Caco-2 (cell line): ENCODE results near the gene RPL32. TPM values are rescaled to one million over a fixed set of nuclear protein-coding genes. Genes with fewer than 3 reads are reported as not detected.
"Not testable (repeated sequence)": the region's sequence is repeated elsewhere in the genome, so short reads cannot be mapped to it uniquely, and the experiment has no call there.

ENCODE experiments used
- BruUV-seq: library from RNA; stranded (reverse); fragments of 400-500 nt; replicated peaks from 2 replicates; lab custom pipeline; 2021; lab: Mats Ljungman, UMichigan
- CTCF ChIA-PET: fragments of 300-600 bp; sonication (Branson Sonifier 250); formaldehyde crosslinking; loops from one replicate; lab custom pipeline; 2022; ENCODE audit warnings: antibody characterized with exemption; lab: Charles Lee
- POLR2A ChIA-PET: fragments of 300-600 bp; sonication (Branson Sonifier 250); formaldehyde crosslinking; loops from one replicate; lab custom pipeline; 2022; ENCODE audit warnings: antibody characterized with exemption; lab: Charles Lee
- DNase-seq, 2 experiments: peaks; one replicate each; pipeline versions ENCODE4 v3.0.0 to v3.0.0-alpha.2; 2020 to 2022
- H3K27me3 ChIP-seq: replicated peaks from 2 replicates; pipeline ENCODE4 v1.6.0; 2011; ENCODE audit warnings: low read length; ENCODE audit not compliant: control insufficient read depth, insufficient read depth
- H3K36me3 ChIP-seq: 2 replicates; pipeline ENCODE4 v1.5.1; 2011; ENCODE audit warnings: low read length; ENCODE audit not compliant: control insufficient read depth, insufficient read depth
- H3K4me1 ChIP-seq: fragments of 250-450 bp; sonication (Bioruptor Pico); 2 replicates; pipeline ENCODE4 v1.5.1; 2020; ENCODE audit warnings: mild to moderate bottlenecking
- H3K4me3 ChIP-seq: 2 replicates; pipeline ENCODE4 v1.5.1; 2011; ENCODE audit warnings: low read depth, mild to moderate bottlenecking, control low read depth, low read length
- H3K9me3 ChIP-seq: fragments of 250-450 bp; sonication (Bioruptor Pico); 2 replicates; pipeline ENCODE4 v1.5.1; 2020; ENCODE audit warnings: mild to moderate bottlenecking, moderate library complexity
- H3K27ac Mint-ChIP-seq: one replicate; pipeline ENCODE4 v1.8.0; 2022; ENCODE audit warnings: mixed read lengths; ENCODE audit not compliant: unreplicated experiment
- H3K27me3 Mint-ChIP-seq: one replicate; pipeline ENCODE4 v1.8.0; 2022; ENCODE audit warnings: mixed read lengths; ENCODE audit not compliant: insufficient read depth, unreplicated experiment
- H3K36me3 Mint-ChIP-seq: one replicate; pipeline ENCODE4 v1.8.0; 2022; ENCODE audit warnings: mild to moderate bottlenecking, mixed read lengths; ENCODE audit not compliant: insufficient read depth, unreplicated experiment
- H3K4me1 Mint-ChIP-seq: one replicate; pipeline ENCODE4 v1.8.0; 2022; ENCODE audit warnings: low read depth, mixed read lengths; ENCODE audit not compliant: unreplicated experiment
- H3K4me3 Mint-ChIP-seq: one replicate; pipeline ENCODE4 v1.8.0; 2022; ENCODE audit warnings: mild to moderate bottlenecking, moderate library complexity, mixed read lengths; ENCODE audit not compliant: unreplicated experiment
- H3K9me3 Mint-ChIP-seq: one replicate; pipeline ENCODE4 v1.8.0; 2022; ENCODE audit warnings: mixed read lengths; ENCODE audit not compliant: unreplicated experiment
- CTCF ChIP-seq, 2 experiments: fragments of 200-600 bp in 1 of 2; IDR thresholded peaks; 1 replicate in 1 of 2; 2 replicates in 1 of 2; pipeline versions ENCODE4 v1.5.1 to v1.8.0; 2011 to 2022; ENCODE audit warnings: antibody characterized with exemption in 1 of 2, control low read depth in 1 of 2, inconsistent platforms in 1 of 2, low read depth in 1 of 2, low read length in 1 of 2, mild to moderate bottlenecking in 1 of 2, moderate library complexity in 1 of 2; ENCODE audit not compliant: insufficient read depth in 1 of 2, severe bottlenecking in 1 of 2, unreplicated experiment in 1 of 2
- intact Hi-C: fragments of 100-400 bp; cut with micrococcal nuclease; formaldehyde crosslinking; loops from one replicate; pipeline ENCODE4 v1.10.0; 2022; ENCODE audit not compliant: unreplicated experiment
- total RNA-seq: library from RNA; stranded (reverse); gene quantifications from 2 replicates; pipeline ENCODE4 v1.2.3, GENCODE V29; 2022

Gene RPL32
- total RNA-seq, 1 experiment from 2014 or later = 1,713 TPM

GRCh38 chr3:12884790-12885582, 43.6 kb upstream of the RPL32 start:
- Histone ChIP-seq H3K4me3 (no peak overlapping the region), H3K27me3 (no peaks in the 10 kb centered on the region), H3K9me3 (no peaks in the 10 kb centered on the region), H3K36me3 (no peaks in the 10 kb centered on the region), H3K4me1 (no peaks in the 10 kb centered on the region)
- TF ChIP-seq CTCF (IDR thresholded peaks at IDR 0.05; ENCODE audit: insufficient read depth in 1 of 2, low read depth in 1 of 2, low read length in 1 of 2, severe bottlenecking in 1 of 2, unreplicated experiment in 1 of 2) = no peak
- DNase-seq = no peak
- no peak overlapping the region for H3K27ac Mint-ChIP-seq
- CTCF ChIA-PET = no interaction called here
- H3K4me1 Mint-ChIP-seq = no peaks in the 10 kb centered on the region
- H3K36me3 Mint-ChIP-seq = no peaks in the 10 kb centered on the region
- BruUV-seq = no TSS peak
- no peak overlapping the region for H3K4me3 Mint-ChIP-seq
- no peaks in the 10 kb centered on the region for H3K9me3 Mint-ChIP-seq
- POLR2A ChIA-PET = no interaction called here
- intact Hi-C loops = no loop called here
- peaks cover 15% of the 10 kb centered on the region for H3K27me3 Mint-ChIP-seq

- H3K9me3 Mint-ChIP-seq = no peaks in the 10 kb centered on the region
- ChIA-PET POLR2A (no interaction called here), CTCF (interaction anchor here (0.6 kb wide), 1 partner anchor 109 kb away, joined by 8 read pairs; no protein-coding TSS in a partner anchor)
- H3K4me3 ChIP-seq = no peak overlapping the region
- H3K4me1 ChIP-seq = no peaks in the 10 kb centered on the region
- no peaks in the 10 kb centered on the region for H3K27me3 ChIP-seq
- H3K36me3 Mint-ChIP-seq = no peaks in the 10 kb centered on the region
- intact Hi-C loops = no loop called here
- BruUV-seq = no TSS peak
- no peak overlapping the region for H3K27ac Mint-ChIP-seq
- TF ChIP-seq CTCF (IDR thresholded peaks at IDR 0.05; ENCODE audit: insufficient read depth in 1 of 2, low read depth in 1 of 2, low read length in 1 of 2, severe bottlenecking in 1 of 2, unreplicated experiment in 1 of 2) = no peak
- H3K4me1 Mint-ChIP-seq = no peaks in the 10 kb centered on the region
- no peaks in the 10 kb centered on the region for H3K9me3 ChIP-seq
- DNase-seq = no peak
- H3K27me3 Mint-ChIP-seq = peaks cover 12% of the 10 kb centered on the region
- no peak overlapping the region for H3K4me3 Mint-ChIP-seq
- no peaks in the 10 kb centered on the region for H3K36me3 ChIP-seq
These were observed 42.9 kb upstream of the RPL32 start for GRCh38 chr3:12884186-12884680.

GRCh38 chr3:12882336-12883310, 41.3 kb upstream of the RPL32 start:
- Mint-ChIP-seq H3K9me3 (no peaks in the 10 kb centered on the region), H3K27me3 (peaks cover 12% of the 10 kb centered on the region), H3K4me3 (no peak overlapping the region), H3K4me1 (peaks cover 8% of the 10 kb centered on the region), H3K27ac (no peak overlapping the region), H3K36me3 (no peaks in the 10 kb centered on the region)
- H3K4me3 ChIP-seq = no peak overlapping the region
- no peak for DNase-seq
- H3K27me3 ChIP-seq = no peaks in the 10 kb centered on the region
- H3K36me3 ChIP-seq = no peaks in the 10 kb centered on the region
- no peaks in the 10 kb centered on the region for H3K9me3 ChIP-seq
- TF ChIP-seq CTCF (IDR thresholded peaks at IDR 0.05; ENCODE audit: insufficient read depth in 1 of 2, low read depth in 1 of 2, low read length in 1 of 2, severe bottlenecking in 1 of 2, unreplicated experiment in 1 of 2) = no peak
- intact Hi-C loops = no loop called here
- no TSS peak for BruUV-seq
- ChIA-PET CTCF (no interaction called here), POLR2A (no interaction called here)
- H3K4me1 ChIP-seq = no peaks in the 10 kb centered on the region

GRCh38 chr3:12881858-12882257, 40.5 kb upstream of the RPL32 start:
- BruUV-seq, H3K27me3 Mint-ChIP-seq, H3K36me3 ChIP-seq, CTCF ChIA-PET, intact Hi-C loops, POLR2A ChIA-PET, H3K9me3 ChIP-seq, H3K4me3 Mint-ChIP-seq, H3K4me3 ChIP-seq, H3K27me3 ChIP-seq, H3K9me3 Mint-ChIP-seq, H3K4me1 Mint-ChIP-seq, H3K4me1 ChIP-seq, H3K36me3 Mint-ChIP-seq, H3K27ac Mint-ChIP-seq, DNase-seq: not testable (repeated sequence)
